OCI-LY3 (cell line): ENCODE measurements around the gene ZNF705A.
"Not testable (repeated sequence)": the region's sequence is repeated elsewhere in the genome, so short reads cannot be mapped to it uniquely, and the experiment has no call there.

ENCODE experiments used
- CTCF ChIP-seq: fragments of 200-600, 300-600 bp; sonication (generic); IDR thresholded peaks from 2 replicates; pipeline ENCODE4 v1.5.1; 2014; ENCODE audit warnings: antibody characterized with exemption, low read length, low read depth
- EZH2phosphoT487 ChIP-seq: fragments of 200-600 bp; shearing (Covaris generic); IDR thresholded peaks from 2 replicates; pipeline ENCODE4 v1.6.1; 2018; ENCODE audit warnings: antibody characterized with exemption, mixed run types, low read depth

- TF ChIP-seq CTCF, EZH2phosphoT487: not testable (repeated sequence)
Observed at GRCh38 chr12:8188088-8188487, 31.3 kb downstream of the ZNF705A start.
